ENCODE data around the gene LNX1.

LNX1 gene

DNA sequence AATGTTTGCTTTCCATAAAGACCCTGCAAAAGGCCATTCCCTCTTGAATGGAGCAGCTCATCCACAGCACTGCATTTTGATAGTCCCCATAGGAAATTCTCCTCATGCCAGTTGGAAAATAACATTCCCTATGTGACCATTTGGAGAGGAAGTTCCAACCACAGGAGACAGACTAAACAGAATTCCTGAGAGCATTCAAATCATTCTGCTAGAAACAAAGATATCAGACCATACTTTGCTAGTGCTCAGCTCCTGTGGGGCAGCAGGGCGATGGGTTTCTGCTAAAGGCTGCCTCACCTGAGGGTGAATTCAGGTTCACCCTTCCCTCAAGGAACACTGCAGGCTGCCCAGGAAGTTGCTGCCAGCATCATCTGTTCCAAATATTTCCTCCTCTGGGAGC is 58.8 kb downstream of the LNX1 start:
- no peak for DNase-seq

DNA sequence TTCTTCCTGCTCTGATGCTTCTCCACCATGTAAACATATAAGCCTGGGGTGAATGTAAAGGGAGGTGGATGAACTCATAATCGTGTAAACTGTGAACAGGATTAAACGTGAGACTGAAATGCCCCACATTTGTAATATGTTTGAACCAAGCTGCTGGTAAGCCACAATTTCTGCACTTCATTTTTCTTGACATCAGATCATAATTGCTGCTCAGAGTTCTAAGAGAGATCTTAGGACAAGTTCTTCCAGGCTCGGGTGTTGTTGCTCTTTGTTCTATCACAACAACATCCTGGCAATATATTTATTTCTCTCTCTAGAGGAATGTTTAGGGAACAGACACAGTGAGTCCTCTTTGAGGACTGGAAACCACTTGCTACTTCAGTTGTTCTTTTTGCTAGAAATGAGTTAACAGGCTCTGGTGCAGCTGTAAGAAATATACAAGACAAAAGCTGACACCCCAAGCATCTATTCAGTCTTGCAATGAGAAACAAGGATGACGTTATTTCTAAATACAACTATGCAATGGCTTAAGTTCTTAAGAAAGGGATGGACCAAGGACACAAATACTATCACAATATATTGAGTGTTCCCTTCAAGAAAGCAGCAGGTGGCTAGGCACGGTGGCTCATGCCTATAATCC is 59.6 kb downstream of the LNX1 start:
- no peak for DNase-seq

DNA sequence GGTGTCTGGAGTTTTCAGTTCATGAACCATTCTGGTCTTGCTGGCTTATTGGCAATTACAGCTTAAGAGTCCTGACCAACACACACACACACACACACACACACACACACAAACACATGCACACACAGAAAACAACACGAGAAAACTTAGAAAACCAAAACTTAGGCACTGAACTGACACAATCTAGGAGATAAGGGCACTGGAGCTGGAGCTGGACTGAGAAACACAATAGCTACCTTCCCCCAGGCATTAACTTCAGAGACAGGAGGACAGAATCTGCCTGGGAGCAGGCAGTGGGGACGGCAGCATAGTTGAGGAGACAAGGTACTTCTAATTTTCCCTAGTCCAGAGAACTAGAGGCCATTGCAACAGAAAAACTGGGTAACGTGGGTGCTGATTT is 62.3 kb downstream of the LNX1 start:
- no peak for DNase-seq

DNA sequence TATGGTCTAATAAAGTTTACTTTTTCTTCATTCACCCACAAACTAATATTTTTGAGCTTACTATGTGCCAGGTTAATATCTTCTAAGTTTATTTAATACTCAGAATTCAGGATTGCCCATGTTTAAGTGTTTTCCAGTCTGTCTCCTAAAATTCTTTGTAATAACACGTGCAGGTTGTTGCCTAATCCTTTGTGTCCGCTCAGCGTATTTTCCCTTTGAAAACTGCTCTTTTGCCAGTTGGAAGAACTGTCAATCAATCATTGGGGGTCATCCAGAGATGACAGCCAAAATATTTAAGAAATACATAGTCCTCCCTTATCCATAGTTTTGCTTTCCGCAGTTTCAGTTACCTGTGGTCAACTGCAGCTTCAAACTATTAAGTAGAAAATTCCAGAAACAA is 63.4 kb downstream of the LNX1 start:
- no peak for DNase-seq

DNA sequence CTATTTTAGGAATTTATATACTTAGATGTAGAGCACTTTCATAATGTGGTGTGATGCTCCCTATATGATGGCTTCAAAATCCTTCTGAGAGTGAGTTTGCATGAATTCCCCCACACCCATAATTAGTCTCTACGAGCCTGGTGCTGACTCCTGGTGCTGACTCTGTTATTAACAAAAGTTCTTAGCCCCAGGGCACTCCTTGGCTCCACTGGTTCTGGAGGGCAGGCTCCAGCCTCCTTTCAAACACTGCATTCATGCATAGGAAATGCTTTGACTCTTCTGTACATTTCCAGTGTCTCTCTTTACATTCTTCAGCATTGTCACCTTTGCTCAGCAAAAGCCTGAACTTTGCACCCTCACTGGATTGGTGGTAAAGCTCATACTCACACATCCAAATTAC is 64.0 kb downstream of the LNX1 start:
- DNase-seq, result no peak

DNA sequence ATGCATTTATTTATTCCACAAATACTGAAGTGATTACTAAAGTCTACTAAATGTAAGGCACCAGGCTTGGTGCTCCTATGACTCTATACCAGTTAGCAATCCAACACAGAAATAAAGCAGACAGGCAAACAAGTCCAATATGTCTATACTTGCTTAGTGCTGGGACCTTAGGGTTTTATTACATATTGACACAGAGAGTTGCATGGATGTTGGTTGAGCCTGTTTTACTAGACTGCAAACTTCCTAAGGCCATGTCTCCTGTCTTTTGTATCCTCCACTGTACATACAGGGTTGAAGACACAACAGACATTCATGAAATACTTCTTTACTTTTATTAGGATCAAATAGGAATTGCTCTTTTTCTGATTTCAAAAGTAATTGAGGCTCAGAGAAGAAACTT is 69.0 kb downstream of the LNX1 start:
- no peak for DNase-seq

DNA sequence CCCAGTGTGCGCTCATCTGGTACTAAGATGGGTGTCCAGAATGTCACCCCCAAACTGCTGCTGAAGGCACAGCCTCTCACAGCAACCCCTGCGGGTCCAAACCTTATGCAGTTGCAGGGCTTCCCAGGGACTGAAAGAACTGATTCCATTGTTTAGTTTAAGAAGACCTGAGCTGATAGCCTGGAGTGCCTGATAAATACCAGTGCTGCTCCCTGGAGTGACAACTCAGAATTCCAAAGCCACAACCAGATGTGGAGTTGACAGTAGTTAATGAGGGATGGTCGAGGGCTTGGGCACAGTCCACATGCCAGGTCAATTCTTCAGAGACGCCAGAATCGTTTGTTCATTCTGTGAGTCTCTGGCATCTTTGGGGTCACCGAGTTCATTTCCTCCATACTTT is 71.2 kb downstream of the LNX1 start:
- DNase-seq, result no peak

DNA sequence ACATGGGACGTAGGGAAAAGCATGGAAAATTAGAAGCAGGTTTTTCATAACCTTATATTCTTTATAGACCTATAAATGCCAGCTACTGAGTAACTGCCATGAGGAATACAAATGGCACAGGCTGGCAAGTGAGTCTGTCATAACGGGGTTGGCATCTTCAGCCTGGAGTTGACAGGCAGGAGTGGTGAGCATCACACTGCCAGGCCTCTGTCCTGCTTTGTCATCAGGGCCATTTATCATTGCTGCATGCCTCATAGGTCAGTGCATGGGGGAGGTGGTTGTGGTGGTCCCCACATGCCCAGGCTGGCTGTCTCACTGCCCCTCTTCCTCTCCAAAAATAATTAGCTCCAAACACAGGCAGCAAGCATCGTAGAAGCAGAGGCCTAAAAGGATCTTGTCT is 72.5 kb downstream of the LNX1 start:
- DNase-seq, result no peak

DNA sequence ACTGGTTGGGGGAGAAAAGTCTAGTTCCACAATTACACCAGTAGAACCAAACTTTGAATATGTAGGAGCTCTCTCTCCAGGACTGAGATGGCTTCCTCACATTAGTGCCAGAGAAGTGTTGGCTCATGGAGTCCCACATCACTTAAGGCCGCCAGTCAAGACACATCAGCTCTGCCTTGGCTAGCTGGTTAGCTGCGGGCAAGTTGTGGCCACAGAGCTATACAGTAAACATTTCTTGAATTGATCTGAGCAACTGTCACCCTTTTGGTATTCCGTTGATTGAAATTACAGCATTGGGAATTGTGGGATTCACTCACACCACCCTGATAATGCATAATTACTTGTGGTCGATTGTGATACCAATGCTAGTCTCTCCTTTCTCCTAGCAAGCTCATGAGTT is 76.2 kb downstream of the LNX1 start:
- no peak for DNase-seq

DNA sequence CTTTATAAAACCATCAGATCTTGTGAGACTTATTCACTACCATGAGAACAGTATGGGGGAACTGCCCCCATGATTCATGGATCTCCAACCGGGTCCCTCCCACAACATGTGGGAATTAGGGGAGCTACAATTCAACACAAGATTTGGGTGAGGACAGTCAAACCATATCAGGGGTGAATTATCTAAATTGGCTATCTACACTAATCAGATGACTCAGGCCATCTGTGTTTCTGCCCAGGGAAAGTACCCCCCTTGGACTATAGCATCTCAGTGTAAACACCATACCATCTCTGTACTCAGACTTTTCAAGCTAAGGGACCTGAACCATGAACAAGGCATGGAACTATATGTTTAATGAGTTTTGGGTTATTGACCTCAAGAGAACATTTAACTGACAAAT is 76.8 kb downstream of the LNX1 start:
- no peak for DNase-seq

DNA sequence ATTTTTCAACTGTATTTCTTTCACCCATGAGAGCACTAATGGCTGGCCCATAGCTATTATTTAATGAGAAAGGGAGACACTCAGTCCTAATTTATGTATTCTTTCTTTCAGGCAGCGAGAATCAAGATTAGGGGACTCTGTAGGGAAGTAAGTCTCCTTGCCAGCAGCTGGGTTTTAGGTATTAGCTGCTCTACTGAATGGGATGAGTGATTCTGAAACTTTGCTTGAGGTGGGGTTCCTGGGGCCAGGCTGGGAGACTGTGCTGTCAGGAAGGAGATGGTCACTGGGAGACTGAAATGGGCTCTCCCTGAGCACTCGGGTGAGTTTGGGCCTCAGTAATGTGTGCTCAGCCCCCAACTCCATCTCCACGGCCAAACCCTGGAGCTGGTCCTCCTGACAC is 78.7 kb downstream of the LNX1 start:
- DNase-seq, result no peak

DNA sequence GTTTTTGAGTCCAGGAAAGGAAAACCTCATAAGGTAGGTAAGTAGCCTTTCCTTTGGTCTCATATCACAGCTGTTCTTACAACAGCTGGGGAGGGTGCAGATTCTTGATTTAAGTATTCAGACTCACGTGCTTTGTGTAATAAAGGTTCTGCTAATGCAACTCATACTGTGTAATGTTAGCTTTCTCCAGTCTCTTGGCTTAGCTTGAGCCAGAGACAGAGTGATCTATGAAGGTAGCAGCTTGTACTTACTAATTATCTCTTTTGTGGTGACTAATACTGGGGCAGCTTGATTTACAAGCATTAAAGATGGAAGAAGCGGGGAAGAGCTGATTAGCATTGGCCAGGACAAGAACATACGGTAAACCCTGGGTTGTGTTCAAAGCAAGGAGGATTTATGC is 80.3 kb downstream of the LNX1 start:
- DNase-seq, result no peak

DNA sequence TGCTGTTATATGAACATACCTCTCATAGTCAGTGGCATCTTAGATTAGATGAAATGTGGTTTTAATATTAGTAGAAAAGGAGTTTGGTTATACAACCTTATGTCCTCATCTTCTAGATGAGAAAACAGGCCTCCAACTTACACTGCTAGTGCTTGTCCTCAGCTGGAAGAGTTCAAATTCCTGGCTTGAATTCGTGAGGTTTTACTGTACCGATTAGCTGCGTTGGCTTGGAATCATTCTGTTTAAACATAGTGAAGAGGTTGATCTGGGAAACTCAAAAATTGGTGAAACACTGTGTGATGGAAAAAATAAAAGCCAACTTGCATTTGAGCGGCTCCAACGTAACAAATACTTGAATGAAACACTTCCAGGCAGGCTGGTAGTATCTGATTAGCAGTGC is 81.0 kb downstream of the LNX1 start:
- DNase-seq, result no peak

DNA sequence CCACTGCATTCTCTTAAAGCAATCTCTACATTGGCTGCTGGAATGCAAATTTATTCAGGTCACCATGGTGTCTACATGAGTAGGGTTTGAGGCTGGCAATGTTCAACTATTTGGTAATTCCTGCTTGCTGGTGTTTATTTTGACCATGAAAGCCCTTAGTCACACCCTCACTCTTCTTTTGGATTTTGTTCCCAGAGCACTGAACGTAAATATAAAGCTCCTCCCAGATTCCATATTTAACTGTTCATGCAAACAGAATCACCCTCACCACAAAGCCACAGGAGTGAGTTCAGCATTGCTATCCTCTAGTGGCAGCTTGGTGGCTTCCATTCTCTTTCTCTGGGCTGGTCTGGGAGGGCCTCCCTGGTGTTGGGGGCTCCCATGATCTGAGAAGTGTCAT is 82.8 kb downstream of the LNX1 start:
- DNase-seq, result no peak

DNA sequence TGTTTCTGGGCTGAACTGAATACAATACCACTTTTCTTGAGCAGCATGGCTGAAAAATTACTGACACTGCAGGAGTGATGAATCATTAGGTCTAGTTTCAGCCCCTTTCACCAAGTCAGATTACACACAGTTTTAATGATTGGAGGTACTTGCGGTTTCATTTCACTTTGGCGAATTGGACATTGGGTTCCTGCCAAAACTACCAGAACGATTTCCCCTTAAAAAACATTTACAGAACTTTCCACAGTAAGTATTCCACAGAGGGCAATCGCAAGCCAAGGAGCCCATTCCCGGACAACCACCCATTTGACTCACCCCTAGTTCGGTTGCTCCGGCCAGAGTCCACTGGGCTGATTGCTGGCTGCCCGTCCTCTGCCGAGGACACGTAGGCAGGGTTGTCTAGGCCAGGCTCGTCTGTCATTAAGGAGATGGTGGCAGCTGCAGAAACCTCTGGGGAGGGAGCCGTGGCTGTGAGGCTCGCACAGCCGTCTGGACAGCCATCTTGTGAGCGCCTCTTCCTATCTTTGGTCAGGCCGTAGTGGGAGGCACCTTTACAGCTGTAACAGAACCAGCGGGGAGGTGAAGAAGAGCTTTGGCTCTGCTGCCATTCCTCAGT is 83.5 kb downstream of the LNX1 start:
- no peak for DNase-seq

DNA sequence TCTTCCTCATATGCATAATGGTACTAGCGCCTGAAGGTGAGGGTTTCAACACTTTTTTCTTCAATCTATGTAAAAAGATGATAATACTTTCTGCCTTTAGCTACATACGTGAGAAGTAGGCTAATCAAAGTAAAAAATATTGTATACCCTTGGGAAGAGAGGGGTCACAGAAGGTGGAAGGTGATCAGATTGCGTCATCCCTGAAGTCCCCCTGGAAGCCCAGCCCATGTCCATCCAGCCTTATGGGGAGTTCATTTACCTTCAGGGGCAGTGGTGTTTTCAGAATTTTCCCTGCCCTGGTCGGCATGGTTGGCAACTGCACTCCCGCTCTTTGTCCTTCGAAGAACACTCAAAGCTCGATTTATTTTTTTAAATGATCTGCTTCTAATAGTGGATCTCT is 84.2 kb downstream of the LNX1 start:
- no peak for DNase-seq

DNA sequence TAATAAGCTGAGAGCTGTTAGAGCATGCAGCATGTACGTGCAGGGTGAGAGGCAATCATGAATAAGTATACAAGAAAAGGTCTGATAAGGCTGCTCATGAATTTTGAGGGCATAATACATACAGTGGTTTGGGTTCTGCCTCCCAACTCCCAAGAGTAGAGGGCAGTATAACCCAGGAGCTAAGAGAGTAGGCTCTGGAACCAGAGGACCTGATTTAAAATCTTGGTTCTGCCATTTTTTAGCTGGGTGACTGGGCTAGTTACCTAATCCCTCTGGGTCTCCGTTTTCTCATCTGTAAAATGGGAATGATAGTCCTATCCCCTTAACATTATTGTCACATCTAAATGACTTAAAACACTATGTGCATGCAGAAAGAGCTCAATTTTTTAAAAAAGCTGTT is 85.3 kb downstream of the LNX1 start:
- no peak for DNase-seq

DNA sequence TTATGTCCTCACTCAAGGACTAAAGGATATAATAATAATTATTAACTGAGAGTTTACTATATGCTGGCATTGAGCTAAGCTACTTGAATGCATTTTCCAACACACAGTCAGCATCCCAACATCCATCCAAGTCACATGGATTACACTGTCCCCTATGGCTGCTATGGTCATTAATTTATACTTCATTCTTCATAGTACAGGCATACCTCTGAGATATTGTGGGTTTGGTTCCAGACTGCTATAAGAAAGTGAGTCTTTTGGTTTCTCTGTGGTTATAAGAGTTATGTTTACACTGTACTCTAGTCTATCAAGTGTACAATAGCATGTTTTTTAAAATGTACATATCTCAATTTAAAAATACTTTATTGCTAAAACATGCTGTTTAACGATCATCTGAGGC is 89.2 kb downstream of the LNX1 start:
- DNase-seq, result no peak

DNA sequence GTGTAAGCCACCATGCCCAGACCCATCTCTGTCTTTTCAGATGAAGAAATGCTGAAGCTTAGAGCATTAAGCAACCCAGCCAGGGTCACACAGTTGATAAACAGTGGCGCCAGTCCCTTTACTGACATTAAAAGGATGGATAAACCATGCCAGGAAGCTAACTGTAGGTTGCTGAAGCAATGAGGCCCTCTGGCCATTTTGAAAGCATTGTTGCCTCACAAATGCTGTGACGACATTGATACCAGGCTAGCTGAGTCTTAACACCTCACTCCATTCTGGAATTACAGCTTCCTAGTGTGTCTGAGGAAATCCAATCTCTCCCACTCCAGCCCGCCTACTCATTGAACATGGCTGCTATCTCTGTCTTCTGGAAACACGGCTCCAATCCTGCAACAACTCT is 89.7 kb downstream of the LNX1 start:
- no peak for DNase-seq

DNA sequence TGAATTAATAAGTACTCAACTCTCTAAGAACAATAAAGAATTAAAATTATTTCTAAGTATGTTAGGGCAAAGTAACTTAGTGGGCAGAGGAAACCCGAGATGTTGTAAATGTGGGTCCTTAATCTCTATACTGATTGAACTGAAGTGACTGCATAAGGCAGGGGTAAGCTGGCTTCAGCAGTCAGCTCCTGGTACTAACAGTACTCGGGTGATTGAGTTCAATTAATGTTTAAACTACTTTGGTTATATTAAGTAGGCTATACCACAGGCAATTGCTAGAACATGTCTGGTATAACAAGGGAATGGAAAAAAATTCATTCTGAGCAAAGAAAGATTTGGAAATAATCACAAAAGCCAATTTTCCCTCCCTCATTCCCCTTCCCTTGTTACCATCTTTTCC is 90.7 kb downstream of the LNX1 start:
- no peak for DNase-seq

DNA sequence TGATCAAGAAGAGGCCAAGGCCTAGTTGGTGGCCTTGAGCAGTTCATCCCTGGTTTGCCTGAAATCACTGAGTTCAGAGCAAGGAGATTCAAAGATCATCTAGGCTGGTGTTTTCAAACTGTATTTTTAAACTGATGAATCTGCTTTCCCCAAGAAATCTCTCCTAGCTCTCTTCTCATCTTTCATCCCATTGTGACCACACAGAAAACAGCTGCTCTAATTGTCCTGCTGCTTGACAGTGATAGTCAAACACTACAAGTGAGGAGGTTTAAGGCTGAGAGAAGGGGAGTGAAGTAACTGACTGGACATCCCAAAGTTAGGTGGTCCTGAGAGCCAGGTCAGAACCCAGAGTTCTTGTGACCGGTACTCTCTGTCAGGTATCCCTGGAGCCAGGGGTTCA is 91.5 kb downstream of the LNX1 start:
- DNase-seq, result no peak

DNA sequence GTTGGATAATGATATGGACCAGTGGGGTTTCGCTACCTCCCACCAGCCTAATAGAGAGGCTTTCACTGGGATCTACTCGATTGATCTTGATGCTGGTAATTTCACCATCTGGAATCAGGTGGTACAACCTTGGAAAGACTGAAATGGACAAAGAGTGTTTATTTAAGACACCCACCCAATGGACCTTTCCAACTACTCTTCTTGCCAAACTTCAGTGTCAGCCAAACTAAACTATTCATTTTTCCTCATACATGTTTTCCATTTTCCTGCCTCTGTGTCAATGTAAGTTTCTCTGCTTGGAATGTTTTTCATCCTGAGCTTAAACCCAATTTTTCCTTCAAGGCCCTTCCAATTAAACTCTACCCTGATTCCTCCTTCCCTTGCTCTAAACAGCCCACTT is 92.6 kb downstream of the LNX1 start:
- no peak for DNase-seq

DNA sequence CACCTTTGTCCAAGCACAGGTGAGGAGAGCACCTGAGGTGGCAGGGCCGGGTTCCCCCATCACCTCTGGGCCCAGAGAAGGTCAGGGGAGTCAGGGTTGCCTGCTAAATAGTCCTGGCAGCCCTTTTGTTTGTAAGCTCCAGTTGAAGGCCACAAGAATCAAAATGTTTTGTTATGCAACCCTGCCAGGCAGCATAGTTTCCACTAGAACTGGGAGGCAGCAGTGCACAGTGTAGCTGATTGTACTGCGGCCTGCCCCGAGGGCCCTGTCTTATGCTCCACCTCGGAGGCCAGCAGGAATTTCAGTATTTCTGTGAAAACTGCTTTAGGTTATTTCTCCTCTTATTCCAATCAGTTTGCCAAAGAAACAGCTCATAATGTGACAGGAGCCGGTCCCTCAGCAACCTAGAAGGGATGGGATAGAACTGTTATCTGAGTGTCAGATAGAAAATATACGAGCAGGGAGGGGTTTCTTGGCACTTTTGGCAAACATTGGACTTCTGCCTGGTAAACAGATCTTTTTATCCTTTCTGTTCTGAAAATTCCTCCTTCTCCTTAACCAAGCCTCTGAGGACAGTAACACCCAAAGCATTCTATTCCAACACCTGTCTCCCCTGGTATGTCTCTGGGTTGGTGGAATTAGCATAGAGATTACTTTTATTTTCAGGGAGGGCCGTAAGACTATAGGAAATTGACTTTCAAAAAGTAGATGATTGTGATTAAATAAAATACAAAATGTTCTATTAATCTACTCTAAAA is 93.6 kb downstream of the LNX1 start:
- DNase-seq, result no peak

DNA sequence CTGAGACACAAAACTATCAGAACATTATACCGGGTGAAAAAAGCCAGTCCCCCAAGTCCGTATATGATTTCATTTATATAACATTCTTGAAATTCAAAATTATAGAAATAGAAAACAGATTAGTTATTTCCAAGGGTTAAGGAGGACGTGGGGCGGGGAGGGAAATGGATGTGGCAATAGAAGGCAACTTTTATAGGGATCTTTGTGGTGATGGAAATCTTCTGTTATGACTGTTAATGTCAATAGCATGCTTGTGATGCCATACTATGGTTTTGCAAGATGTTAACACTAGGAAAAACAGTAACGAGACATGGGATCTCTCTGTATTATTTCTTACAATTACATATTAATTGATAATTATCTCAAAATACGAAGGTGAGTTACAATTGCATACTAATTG is 96.4 kb downstream of the LNX1 start:
- no peak for DNase-seq

Measured in activated CD4-positive, alpha-beta T cell treated with anti-CD3 and anti-CD28 coated beads for 1 hour (primary cell).